ENCODE results near the gene CLRN3. TPM values are rescaled to one million over a fixed set of nuclear protein-coding genes. Genes with fewer than 3 reads are reported as not detected.

CLRN3 gene
- polyA plus RNA-seq, 12 donors, result 0.14 to 1.6 (median 0.16) TPM; not detected in 9

- DNase-seq, result no peak
Measured at GRCh38 chr10:127919418-127920271, 26.9 kb upstream of the CLRN3 start.

DNA sequence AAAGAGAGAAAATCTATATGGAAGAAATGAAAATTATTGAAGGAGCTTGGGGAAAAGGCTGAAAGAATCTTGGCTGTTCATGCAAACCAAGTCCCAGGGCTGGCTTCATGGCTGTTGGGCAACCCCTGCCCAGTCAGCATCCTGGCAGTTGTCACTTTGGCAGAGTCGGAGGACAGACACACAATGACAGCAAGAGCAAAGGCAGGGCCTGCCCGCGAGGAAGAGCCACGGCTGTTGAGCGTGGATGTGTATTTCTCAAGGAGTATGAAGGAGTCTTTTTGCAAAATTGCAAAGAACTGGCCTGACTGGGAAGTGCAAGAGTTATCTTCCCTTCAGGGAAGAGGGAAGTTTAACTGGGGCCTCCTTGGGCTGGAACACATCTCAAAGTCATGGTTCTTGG is 25.8 kb upstream of the CLRN3 start:
- DNase-seq, result no peak

DNA sequence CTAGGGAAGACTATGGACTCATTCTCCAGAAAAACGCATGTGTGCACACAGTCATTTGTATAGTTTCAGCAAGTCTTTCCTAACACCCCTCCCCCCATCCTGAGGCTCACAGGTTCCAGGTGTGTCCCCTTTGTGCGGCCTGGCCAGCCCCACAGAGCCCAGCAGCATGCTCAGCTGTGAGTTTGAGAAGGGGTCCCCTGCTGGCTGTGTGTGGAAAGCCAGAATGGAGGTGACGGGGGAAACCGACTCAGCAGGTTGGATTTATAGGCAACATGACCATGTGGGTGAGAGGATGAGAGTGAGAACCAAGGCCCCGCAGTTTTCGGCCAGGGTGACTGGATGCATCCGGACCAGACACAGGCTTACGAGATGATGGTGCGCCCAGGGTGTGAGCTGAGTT is 24.1 kb upstream of the CLRN3 start:
- DNase-seq, result no peak

DNA sequence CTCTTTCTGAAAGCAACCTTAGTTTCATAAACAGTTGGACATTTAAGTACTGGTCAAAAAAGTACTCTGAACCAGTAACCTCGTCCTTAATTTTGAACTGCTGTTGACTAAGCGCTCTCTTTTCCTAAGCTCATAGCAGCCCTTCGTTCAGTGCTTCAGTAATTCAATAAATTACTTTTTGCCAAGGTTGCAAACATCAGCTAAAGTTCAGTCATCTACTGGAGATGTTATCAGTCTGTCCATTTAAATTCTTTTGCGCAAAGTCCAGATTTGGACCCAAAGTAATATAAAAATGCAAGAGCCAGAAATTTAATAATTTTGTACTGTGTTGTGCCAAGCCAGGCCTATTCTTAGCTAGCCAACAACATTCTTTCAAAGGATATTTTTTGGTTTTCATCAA is 22.6 kb upstream of the CLRN3 start:
- no peak for DNase-seq

DNA sequence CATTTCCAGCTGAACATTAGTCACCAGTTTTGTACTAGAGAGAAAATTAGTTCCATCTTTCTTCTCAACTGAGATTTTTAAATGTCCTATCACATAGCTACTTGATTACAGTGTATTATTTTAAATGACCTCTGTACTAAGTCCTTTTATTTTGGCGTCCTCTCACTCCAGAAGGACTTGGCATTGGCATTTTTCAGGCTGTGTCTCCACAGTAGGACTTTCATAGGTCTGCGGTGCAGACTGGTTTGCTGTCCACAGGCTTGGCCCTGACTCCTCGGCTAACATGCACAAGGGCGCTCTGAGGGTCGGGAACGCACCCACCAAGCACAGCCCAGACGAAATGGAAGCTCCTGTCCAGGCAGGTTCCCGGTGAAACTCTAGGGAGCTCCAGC is 20.6 kb upstream of the CLRN3 start:
- no peak for DNase-seq

- no peak for DNase-seq
Measured at GRCh38 chr10:127912607-127913367, 20.0 kb upstream of the CLRN3 start.

DNA sequence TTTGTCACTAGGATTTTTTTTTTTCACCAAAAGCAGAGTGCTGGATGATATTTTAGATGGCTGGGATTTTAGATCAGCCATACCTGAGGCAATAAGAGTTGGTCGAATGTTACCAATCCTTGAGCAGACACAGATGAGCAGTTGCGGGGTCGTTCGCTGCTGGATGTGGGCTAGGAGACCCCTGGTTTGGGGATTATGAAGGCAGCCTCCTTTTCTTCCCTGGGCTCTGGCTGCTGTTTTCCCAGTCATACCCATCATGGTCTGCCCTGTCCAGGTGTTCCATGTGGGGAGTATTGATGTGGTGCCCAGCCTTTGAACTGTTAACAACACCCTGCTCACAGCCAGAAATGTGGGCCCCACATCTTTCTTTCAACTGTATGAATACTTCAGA is 19.1 kb upstream of the CLRN3 start:
- no peak for DNase-seq

DNA sequence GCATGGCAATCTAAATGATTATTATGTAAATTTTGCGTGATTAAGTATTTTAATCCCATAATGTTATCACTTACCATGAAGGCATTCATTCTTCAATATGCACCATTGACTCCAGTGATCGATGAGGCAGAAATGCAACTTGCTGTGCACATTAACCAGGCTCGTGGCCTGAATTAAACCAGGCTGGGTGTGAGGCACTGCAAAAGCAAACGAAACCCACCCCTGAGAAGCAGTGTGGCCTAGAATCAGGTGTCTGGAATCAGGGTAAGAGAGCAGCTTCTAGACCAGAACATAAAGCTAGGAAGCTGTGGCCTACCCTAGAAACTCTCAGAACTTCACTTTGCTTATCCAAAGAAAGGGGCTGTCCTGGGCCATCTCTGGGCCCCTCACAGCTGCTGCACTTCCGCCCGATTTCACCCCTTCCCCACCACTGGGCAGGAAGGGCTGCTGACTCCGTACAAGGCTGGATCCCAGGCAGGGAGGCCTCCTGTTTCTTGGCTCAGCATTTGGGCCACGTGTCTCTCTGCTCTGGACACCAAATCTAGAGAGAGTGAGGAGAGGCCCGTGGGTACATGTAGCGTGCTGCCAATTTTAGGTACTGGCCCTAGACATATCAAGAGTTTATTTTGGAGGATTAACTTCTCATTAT is 18.6 kb upstream of the CLRN3 start:
- no peak for DNase-seq

GRCh38 chr10:127910464-127910770 is 17.7 kb upstream of the CLRN3 start:
- no peak for DNase-seq

DNA sequence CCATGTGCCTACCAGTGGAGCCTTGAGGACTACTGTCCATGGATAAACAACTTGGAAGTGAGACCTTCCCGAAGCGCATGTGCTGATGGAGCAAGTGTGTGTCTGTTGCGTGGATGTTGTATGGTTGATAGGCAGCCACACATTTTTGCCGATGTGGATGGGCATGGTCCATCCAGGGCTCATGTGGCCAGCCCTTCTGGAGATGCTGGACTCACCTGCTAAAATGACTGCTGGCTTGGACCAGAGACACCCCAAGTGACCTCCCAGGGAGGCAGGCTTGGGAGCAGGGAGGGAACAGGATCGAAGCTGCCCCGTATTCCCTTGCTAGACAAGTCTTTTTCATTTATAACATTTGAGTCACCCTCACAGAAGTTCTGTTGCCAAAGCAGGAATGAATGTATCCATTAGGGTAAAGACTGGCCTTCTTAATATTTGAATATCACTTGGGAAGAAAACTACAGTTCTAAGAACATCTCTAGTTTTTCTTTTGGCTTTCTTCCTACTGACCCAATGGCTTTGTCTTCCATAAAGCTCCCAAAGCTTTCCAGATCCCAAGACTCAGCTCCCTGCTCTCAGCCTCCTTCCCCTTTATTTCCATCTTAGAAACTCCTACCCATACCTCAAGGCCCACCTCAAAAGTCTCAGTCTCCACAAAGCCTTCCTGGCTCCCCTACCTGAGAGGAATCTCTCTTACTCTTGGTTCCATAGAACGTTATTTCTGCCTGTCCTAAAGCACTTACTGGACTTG is 17.1 kb upstream of the CLRN3 start:
- DNase-seq, result no peak

DNA sequence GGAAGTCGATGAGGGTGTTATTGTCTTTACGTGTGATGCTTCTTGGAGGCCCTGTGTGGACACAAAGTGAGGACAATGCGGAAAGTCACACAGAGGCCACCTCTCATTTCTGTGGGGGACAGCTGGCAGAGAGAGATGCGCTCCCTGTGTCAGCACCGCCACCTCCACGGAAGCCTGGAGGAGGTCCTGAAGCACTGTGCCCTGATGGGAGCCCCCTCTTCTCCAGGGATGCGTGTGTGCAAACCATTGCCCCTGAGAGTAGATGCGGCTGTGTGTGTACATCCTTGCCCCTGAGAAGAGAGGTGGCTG is 16.2 kb upstream of the CLRN3 start:
- DNase-seq, result no peak

DNA sequence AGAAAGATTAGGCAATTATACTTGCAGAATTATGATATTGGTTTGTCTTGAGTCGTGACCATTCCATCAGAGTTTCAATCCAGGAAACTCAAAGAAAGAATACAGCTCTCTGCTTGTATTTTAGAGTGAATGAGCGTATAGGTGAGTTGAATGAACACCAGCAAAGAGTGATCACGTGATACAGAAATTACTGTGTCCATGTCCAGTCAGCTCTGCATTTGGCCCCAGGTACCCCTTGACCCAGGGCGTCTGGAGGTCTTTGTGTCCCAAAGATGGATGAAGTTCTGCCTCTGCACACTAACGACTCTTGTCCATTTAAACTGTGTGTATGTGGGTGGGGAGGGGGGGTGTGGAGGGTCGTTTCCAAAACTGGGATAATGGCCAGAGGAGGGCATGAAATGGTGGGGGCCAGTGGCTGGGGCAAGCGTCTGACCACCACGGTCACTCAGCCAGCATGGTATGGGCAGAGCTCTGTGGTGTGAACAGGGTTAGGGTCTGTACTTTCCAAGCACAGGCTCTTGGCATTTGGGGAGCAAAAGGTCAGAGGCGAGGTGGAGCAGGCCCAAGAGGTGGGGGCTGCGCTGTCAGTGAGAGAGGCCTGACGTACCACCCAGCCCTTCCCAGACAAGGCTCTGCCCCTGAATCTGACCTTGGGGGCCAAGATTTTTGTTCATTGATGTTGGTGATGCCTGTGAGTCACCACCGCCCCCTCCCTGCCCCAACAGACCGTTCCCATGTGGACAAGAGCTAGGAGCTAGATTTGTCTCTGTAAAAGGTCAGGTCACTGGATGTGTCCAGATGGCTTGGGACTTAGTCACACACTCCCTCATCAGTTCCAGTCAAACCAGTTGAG is 15.6 kb upstream of the CLRN3 start:
- no peak for DNase-seq

DNA sequence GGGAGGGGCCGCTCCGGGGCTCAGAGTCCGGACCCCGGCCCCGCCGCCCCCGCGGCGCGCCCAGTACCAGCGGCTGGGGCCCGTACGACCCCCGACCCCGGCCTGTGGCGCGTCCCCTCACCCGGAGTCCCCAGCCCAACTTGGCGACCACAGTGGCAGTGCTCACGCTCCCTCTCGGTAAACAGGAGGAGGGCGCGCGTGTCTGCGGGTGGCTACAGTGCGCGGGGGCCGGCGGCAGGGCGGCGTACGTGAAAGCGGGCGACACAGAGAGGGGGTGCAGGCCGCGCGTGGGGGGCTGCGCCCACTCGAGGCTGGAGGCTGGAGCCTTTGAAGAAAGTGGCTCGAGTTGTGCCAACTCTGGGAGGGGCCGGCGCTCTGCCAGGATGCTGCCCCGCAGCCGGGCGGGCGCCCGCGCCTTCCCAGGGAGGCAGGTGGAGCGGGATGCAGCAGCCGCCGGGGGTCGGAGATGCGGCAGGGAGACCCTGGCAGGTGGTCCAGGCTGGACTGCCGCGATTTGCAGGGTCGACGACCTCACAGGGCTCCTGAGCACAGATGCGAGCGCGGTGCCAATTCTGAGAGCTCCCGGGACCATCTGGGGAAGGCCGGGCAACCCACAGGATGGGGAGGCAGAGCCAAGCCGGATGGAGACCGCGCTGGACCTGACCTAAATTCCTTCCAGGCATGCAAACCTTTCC is 14.8 kb upstream of the CLRN3 start:
- no peak for DNase-seq

DNA sequence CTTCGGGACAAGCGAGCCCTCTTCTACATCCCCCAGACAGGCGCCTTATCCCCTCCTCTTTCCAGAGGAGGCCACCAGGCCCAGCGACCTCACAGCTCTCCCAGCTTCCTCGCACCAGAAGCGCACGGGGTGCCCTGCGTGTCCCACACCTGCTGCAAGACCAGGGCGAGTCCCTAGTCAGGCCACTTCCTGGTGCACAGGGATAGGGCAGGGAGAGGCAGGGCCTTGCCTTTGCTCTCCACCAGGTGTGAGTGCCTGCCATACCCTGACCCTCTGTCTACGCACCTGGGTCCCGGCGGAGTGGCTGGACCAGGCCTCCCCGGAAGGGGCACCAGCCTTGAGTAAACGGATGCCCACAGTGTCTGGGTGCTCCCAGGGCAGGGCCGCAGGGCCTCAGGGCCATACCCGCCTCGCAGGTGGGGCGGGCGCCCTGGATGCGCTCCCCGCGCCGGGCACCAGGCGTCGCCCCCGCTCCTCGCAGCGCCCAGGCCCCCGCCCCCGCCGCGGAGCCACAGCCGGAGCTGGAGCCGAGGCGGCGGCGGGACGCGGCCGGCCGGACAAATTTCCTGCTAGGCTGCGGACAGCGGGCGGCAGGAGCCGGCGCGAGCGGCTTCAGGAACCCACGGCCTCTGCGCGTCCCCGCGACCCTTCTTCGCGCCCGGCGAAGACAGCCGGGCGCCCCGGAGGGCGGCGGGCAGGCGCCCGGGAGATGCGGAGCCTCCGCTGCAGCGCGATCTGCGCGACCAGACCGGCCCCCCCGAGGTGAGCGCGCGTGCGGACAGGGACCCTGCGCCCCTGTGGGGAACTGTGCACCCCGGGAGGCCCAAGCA is 14.0 kb upstream of the CLRN3 start, which contains the start of gene PTPRE:
TSS of gene PTPRE (plus strand) at position 556 of the 830 bp plus-strand sequence. CDS start 133,779 bp downstream, outside the sequence.
- DNase-seq, result peak; percentile 49

DNA sequence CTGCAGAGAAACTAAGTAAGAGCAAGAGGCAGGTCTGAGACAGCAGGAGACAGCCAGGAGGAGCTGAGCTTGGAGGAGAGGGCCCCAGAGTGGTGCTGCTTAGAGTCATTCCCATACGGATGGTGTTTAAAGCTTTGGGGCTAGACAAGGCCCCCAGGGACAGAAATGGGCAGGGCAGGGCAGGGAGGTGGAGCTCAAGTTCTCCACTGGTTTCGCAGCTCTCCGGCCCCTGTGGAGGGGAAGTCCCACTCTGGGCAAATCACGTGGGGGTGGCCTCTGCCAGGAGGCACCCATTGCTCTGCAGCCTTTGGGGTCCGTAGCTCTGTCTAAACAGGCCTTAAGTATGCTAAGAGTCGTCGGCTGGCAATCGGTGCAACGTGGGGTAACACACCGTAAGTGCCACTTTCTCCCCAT is 13.1 kb upstream of the CLRN3 start:
- no peak for DNase-seq

DNA sequence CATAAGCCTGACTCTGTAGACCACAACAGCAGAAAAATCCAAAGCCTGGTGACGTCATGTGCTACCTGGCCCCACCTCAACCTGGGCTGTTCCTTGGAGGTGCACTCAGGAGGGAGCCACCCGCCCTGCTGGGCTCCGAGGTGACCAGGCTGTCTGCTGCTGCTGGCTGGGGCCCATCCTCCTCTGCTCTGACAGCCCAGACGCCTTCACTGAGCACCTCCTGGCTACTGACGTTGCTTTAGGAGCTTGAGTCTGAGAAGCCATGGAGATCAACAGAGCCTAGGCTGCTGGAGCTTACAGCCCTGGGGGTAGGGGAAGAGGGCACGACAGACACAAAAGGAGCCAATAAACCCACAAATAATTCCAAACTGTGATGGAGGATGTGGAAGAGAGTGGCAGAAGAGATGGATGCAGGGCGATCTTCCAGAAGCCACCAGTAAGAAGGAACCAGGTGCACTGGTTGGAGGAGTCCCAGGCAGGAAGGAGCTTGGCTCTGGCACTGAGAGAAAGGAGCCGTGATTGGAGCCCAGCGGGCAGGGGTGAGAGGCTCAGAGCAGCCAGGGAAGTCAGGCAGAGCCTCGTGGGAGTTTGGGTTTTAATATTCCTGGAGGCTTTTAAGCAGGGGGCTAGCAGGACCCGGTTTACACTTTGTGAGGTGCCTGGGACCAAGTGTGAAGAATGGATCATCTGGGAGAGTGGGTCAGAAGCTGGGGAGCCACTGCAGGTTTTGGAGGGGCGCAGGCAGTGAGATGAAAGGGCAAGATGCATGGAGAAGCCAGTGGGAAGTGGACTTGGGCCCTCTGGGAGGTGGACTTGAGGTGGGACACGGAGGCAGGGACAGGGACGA is 12.5 kb upstream of the CLRN3 start:
- no peak for DNase-seq

- DNase-seq, result no peak
Measured at GRCh38 chr10:127904311-127905000, 11.7 kb upstream of the CLRN3 start.

DNA sequence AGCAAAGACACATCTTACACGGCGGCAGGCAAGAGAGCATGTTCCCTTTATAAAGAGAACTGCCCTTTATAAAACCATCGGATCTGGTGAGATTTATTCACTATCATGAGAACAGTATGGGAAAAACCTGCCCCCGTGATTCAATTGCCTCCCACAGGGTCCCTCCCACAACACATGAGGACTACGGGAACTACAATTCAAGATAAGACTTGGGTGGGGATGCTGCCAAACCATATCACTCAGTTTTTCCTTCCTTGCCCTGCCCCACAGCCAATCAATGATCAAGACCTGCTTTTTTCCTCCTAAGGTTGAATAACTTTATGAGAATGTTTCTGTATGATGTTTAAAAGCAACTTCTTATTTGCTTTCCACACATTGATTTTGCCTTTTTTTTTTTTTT is 11.0 kb upstream of the CLRN3 start:
- DNase-seq, result no peak

Data from muscle of arm (tissue), 12 donors.